Measurements from ENCODE around the gene NACC1. TPM values are rescaled to one million over a fixed set of nuclear protein-coding genes. Genes with fewer than 3 reads are reported as not detected.

Gene NACC1
- total RNA-seq, 1 donor from 2014 or later = 66.1 TPM

DNA sequence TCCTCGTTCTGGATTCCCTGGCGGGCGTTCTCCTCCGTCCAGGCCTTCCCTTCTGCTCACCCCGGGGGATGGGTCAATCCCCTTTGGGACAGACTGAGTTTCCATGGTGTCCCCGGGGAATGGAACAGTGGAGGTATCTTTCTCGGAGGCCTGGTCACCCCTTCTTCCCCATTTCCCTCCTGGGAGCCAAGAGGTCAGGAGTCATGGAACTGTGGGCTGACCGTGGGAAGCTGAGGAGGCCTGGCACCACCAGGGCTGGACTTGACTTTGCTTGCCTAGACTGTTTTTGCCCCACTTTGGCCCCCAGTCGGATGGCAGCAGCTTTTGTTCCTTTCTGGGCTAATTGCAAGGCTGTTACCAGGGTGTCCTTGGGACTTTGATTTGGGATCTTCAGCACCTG is 2.0 kb downstream of the NACC1 start:
- TF ChIP-seq, protein P1, sequence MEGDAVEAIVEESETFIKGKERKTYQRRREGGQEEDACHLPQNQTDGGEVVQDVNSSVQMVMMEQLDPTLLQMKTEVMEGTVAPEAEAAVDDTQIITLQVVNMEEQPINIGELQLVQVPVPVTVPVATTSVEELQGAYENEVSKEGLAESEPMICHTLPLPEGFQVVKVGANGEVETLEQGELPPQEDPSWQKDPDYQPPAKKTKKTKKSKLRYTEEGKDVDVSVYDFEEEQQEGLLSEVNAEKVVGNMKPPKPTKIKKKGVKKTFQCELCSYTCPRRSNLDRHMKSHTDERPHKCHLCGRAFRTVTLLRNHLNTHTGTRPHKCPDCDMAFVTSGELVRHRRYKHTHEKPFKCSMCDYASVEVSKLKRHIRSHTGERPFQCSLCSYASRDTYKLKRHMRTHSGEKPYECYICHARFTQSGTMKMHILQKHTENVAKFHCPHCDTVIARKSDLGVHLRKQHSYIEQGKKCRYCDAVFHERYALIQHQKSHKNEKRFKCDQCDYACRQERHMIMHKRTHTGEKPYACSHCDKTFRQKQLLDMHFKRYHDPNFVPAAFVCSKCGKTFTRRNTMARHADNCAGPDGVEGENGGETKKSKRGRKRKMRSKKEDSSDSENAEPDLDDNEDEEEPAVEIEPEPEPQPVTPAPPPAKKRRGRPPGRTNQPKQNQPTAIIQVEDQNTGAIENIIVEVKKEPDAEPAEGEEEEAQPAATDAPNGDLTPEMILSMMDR (IDR thresholded peaks at IDR 0.05; ENCODE audit: insufficient read depth, low read length, poor library complexity, severe bottlenecking) = no peak
- no peak for DNase-seq (ENCODE audit: low read depth)
- Histone ChIP-seq H3K4me3 (ENCODE audit: low read depth, low read length) (no peak overlapping the region), H3K36me3 (ENCODE audit: control insufficient read depth, insufficient read depth, low read length) (no peaks in the 10 kb centered on the region), H3K27me3 (ENCODE audit: control insufficient read depth, insufficient read depth, low read length) (no peaks in the 10 kb centered on the region)

DNA sequence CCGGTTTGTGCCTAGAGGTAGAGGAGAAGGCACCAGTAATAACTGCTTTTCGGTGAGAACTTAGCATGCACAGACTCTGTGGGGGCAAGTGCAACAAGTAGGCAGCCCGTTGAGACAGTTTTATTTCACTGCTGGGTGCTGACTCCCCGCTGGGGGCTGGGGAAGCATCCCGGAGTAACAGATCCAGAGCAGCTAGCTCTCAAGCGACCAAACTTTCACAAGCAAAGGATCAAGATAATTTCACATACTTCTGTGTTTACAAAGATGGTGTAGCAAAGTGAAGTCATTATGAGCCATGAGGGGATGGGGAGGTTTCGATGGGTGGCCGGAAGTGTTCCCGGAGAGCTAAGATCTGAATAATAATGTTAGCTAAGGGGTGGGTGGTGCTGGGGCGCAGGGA is 2.8 kb downstream of the NACC1 start:
- H3K4me3 ChIP-seq (ENCODE audit: low read depth, low read length) = no peak overlapping the region
- H3K36me3 ChIP-seq (ENCODE audit: control insufficient read depth, insufficient read depth, low read length) = no peaks in the 10 kb centered on the region
- no peaks in the 10 kb centered on the region for H3K27me3 ChIP-seq (ENCODE audit: control insufficient read depth, insufficient read depth, low read length)
- TF ChIP-seq, protein P1 (IDR thresholded peaks at IDR 0.05; ENCODE audit: insufficient read depth, low read length, poor library complexity, severe bottlenecking) = no peak
- no peak for DNase-seq (ENCODE audit: low read depth)

DNA sequence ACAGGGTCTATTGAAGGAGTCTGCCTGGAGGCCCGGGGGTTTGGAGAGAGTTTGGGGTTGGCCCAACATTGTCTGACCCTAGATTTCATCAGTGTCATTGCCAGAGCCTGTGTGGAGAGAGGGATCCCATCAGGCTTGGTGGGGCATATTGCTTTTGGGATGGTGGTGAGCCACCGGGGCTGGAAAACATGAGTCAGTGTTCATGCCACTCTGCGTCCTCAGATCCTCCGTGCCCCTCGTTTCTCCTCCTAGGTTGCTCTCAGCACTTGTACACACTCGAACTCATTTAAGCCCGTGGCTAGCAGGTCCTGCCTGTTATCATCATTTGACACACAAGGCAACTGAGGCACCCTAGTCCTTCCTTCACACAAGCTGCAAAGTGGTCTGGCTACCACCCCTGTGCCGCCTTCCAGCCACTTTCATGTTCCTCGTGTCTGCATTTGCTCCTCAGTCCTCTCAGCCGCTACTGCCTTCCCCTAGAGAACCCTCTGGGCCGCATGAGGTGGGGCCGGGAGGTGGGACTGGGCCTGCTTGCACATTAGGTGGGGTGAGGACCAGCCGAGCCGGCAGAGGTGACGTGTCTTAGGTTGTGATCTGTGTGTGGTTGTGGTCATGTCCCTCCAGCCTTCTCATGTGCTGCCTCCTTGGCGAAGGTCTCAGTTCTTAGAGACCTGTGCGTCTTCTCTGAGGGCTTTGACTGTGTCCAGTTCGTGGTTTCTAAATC is 3.6 kb downstream of the NACC1 start:
- Histone ChIP-seq H3K27me3 (ENCODE audit: control insufficient read depth, insufficient read depth, low read length) (no peaks in the 10 kb centered on the region), H3K4me3 (ENCODE audit: low read depth, low read length) (no peak overlapping the region), H3K36me3 (ENCODE audit: control insufficient read depth, insufficient read depth, low read length) (no peaks in the 10 kb centered on the region)
- TF ChIP-seq, protein P1 (IDR thresholded peaks at IDR 0.05; ENCODE audit: insufficient read depth, low read length, poor library complexity, severe bottlenecking) = no peak
- DNase-seq (ENCODE audit: low read depth) = no peak

DNA sequence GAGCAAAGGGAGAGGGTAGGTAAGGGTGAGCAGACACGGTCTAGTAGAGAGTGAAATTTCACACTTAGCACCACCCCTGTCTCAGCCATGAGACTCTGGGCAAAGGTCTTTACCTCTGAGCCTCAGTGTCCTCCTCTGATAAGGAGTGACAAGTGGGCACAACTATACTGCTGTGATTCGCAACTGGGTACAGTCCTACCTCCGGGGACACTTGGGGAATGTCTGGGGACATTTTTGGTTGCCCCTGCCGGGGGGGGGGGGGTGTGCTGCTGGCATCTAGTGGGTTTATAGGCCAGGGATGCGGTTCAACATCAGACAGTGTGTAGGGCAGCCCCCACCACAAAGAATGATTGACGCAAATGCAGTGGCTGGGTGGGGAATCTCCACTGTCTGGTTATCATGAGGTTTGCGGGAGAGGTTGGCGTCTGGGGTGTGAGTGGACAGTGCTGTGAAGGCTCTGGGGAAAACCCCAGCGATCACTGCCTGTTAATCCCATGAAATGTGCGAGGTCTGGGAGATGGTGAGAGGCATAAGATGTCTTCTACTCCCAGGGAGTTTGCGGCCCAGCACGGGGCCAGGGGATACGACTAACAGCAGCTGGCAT is 4.3 kb downstream of the NACC1 start:
- Histone ChIP-seq H3K27me3 (ENCODE audit: control insufficient read depth, insufficient read depth, low read length) (no peaks in the 10 kb centered on the region), H3K36me3 (ENCODE audit: control insufficient read depth, insufficient read depth, low read length) (no peaks in the 10 kb centered on the region), H3K4me3 (ENCODE audit: low read depth, low read length) (no peak overlapping the region)
- DNase-seq (ENCODE audit: low read depth) = no peak
- TF ChIP-seq, protein P1 (IDR thresholded peaks at IDR 0.05; ENCODE audit: insufficient read depth, low read length, poor library complexity, severe bottlenecking) = no peak

DNA sequence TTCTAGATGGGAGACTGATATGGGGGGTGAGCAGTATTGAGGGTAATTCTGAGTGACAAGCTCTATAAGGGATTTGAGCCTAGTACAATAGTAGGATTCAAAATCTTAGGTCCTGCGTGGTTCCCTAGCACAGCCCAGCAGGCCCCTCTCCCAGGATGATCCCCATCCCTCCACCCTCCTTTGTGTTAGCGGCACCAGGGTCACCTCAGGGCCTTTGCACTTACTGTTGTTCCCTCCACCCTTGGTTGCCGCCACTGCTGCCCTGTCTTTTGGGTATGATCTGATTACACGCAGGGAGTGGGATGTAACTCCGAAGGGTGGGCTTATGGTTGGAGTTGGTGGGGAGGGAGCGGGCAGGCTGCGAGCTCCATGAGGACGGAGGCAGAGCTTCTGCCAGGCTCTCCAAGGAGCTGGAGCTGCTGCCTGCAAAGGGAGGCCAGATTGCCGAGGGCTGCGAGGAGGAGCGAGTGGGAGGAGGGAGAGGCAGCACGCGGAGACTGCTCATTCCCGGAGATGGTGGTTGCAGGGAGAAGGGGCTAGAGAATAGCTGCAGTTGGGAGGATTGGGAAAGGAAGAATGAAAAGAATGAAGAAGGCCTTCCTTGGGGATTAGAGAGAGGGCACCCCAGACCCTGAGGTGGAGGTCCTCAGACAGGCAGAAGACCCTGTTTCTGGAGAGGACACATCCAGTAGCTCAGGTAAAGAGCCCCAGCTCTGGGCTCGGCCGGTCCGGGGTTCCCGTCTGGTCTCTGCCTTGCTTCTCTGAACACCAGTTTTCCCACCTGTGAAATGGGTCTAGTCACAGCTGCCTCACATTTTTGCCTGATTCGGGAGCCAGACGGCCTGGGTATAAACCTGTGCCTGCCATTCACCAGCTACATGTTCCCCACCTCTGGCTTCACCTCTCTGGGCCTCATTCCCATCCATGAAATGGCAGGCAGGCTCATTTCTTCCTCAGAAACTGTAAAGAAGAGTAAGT is 5.2 kb downstream of the NACC1 start:
- Histone ChIP-seq H3K4me3 (ENCODE audit: low read depth, low read length) (no peak overlapping the region), H3K27me3 (ENCODE audit: control insufficient read depth, insufficient read depth, low read length) (no peaks in the 10 kb centered on the region), H3K36me3 (ENCODE audit: control insufficient read depth, insufficient read depth, low read length) (no peaks in the 10 kb centered on the region)
- DNase-seq (ENCODE audit: low read depth) = no peak
- TF ChIP-seq, protein P1 (IDR thresholded peaks at IDR 0.05; ENCODE audit: insufficient read depth, low read length, poor library complexity, severe bottlenecking) = no peak
